ENCODE measurements around the gene CACNA2D1.

The CACNA2D1 gene

GRCh38 chr7:82126576-82126975, 317.0 kb downstream of the CACNA2D1 start:
- in situ Hi-C loops (cut with MboI; ENCODE audit: low sequenced_read_pairs, unreplicated experiment), result no loop called here
- no peak for TF ChIP-seq CTCF (IDR thresholded peaks at IDR 0.05; ENCODE audit: borderline replicate concordance, control extremely low read depth, extremely low read depth, insufficient read depth, missing control alignments)
- DNase-seq (ENCODE audit: low spot score), result no peak

DNA sequence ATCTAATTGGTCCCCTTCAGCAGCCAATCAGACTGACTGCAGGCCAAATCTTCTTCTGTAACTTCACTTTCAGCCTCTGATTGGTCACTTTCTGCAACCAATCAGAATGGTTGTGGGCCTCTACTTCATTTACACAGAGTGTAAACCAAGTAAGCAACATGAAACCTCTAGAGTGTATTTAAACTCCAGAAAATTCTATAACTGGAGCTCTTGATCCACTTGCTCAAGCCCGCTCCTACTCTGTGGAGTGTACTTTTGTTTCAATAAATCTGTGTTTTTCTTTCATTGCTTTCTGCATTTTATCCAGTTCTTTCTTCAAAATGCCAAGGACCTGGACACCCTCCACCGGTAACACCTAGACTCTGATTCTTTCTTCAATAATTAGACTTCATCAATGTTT, 319.1 kb downstream of the CACNA2D1 start:
- in situ Hi-C loops (cut with MboI; ENCODE audit: low sequenced_read_pairs, unreplicated experiment), result no loop called here
- DNase-seq (ENCODE audit: low spot score), result no peak
- no peak for TF ChIP-seq CTCF (IDR thresholded peaks at IDR 0.05; ENCODE audit: borderline replicate concordance, control extremely low read depth, extremely low read depth, insufficient read depth, missing control alignments)

DNA sequence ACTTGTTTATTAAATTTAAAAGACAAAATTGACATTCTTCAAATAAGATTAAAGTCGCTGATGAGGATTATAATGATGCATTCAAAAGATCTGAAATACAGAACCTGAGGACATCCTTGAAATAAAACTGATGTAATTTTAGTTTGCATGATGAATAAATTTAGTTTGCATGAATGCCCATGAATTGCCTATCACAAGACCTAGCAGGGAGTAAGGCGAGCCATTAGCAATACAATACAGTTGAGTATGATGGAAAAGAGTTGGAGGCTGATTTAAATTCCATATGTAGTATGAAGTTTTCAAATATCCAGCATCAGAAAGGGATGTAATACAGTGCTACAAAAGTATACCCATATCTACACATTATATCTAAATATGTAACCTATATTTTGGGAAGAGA, 321.3 kb downstream of the CACNA2D1 start:
- in situ Hi-C loops (cut with MboI; ENCODE audit: low sequenced_read_pairs, unreplicated experiment), result no loop called here
- TF ChIP-seq CTCF (IDR thresholded peaks at IDR 0.05; ENCODE audit: borderline replicate concordance, control extremely low read depth, extremely low read depth, insufficient read depth, missing control alignments), result no peak
- DNase-seq (ENCODE audit: low spot score), result no peak

DNA sequence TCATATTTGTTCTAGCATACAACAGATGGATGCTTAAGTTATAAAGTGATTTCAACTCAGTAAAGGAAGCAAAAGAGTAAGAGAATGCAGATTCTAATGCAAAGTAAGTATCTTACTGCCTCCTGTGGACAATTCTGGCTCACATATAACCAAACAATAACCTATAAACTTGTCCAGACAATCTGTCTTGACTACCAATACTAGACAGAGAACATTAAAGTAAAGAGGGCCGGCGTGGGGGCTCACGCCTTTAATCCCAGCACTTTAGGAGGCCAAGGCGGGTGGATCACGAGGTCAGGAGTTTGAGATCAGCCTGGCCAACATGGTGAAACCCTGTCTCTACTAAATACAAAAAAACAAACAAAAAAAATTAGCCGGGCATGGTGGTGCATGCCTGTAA, 329.3 kb downstream of the CACNA2D1 start:
- TF ChIP-seq CTCF (IDR thresholded peaks at IDR 0.05; ENCODE audit: borderline replicate concordance, control extremely low read depth, extremely low read depth, insufficient read depth, missing control alignments), result no peak
- DNase-seq (ENCODE audit: low spot score), result no peak
- in situ Hi-C loops (cut with MboI; ENCODE audit: low sequenced_read_pairs, unreplicated experiment), result no loop called here

- no peak for DNase-seq (ENCODE audit: low spot score)
- no peak for TF ChIP-seq CTCF (IDR thresholded peaks at IDR 0.05; ENCODE audit: borderline replicate concordance, control extremely low read depth, extremely low read depth, insufficient read depth, missing control alignments)
- in situ Hi-C loops (cut with MboI; ENCODE audit: low sequenced_read_pairs, unreplicated experiment), result no loop called here
These were observed 333.3 kb downstream of the CACNA2D1 start for GRCh38 chr7:82110146-82110840.

DNA sequence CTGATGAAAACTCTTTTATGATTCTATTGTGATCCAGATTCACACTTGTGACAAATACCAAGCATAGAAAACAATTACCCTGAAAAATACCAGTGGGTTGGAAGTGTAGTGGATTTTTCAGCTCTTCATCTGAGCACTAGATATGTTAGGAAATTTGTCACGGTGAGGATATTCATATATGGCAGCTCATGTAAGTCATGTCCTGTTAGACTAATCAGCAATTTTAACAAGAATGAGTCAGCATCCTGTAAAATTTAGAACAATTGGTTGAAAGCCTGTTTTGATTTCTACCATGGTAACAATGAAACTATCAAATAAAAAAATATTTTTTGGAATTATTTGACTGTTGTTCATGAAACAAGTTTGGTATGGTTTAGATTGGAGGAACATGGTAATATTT, 334.3 kb downstream of the CACNA2D1 start:
- no peak for DNase-seq (ENCODE audit: low spot score)
- no peak for TF ChIP-seq CTCF (IDR thresholded peaks at IDR 0.05; ENCODE audit: borderline replicate concordance, control extremely low read depth, extremely low read depth, insufficient read depth, missing control alignments)
- in situ Hi-C loops (cut with MboI; ENCODE audit: low sequenced_read_pairs, unreplicated experiment), result no loop called here

Data from GM13976 (cell line).